Activated B cell treated with CpG ODN at 0.5 μM for 24 hours (primary cell): ENCODE measurements around the gene LRRC4C. TPM values are rescaled to one million over a fixed set of nuclear protein-coding genes. Genes with fewer than 3 reads are reported as not detected.

Experiments
- ATAC-seq: fragments of 200-7000 bp; cut with Tn5 transposase; one replicate; pipeline ENCODE4 v1.10.0; 2021; ENCODE audit warnings: low read depth, mild to moderate bottlenecking, moderate library complexity
- CTCF ChIA-PET: fragments of 350-600 bp; sonication (Branson Sonifier 250); formaldehyde crosslinking; loops from one replicate; lab custom pipeline; 2021; ENCODE audit warnings: antibody characterized with exemption; lab: Charles Lee
- POLR2A ChIA-PET: fragments of 350-600 bp; sonication (Branson Sonifier 250); formaldehyde crosslinking; loops from one replicate; lab custom pipeline; 2021; ENCODE audit warnings: antibody characterized with exemption; lab: Charles Lee
- DNase-seq: peaks from one replicate; pipeline ENCODE4 v3.0.0; 2022
- H3K27ac Mint-ChIP-seq: one replicate; pipeline ENCODE4 v1.8.0; 2020; ENCODE audit warnings: mixed read lengths
- H3K27me3 Mint-ChIP-seq: one replicate; pipeline ENCODE4 v1.8.0; 2021; ENCODE audit warnings: mixed read lengths
- H3K36me3 Mint-ChIP-seq: one replicate; pipeline ENCODE4 v1.8.0; 2021; ENCODE audit warnings: low read depth, mixed read lengths
- H3K4me1 Mint-ChIP-seq: one replicate; pipeline ENCODE4 v1.8.0; 2021; ENCODE audit warnings: mixed read lengths
- H3K4me3 Mint-ChIP-seq: one replicate; pipeline ENCODE4 v1.8.0; 2020; ENCODE audit warnings: mild to moderate bottlenecking, mixed read lengths
- H3K9me3 Mint-ChIP-seq: one replicate; pipeline ENCODE4 v1.8.0; 2020; ENCODE audit warnings: mixed read lengths
- intact Hi-C: fragments of 100-400 bp; cut with micrococcal nuclease; formaldehyde crosslinking; loops from one replicate; pipeline ENCODE4 v1.15.1; 2024
- total RNA-seq: library from RNA; stranded (reverse); gene quantifications from 2 replicates; pipeline ENCODE4 v1.2.3, GENCODE V29; 2022
- TF ChIP-seq, protein P1 (sequence below): fragments of 200-600 bp; IDR thresholded peaks from one replicate; pipeline ENCODE4 v1.8.0; 2022; ENCODE audit warnings: antibody characterized with exemption, mild to moderate bottlenecking

Gene LRRC4C
- total RNA-seq, 1 donor from 2014 or later, result not detected

DNA sequence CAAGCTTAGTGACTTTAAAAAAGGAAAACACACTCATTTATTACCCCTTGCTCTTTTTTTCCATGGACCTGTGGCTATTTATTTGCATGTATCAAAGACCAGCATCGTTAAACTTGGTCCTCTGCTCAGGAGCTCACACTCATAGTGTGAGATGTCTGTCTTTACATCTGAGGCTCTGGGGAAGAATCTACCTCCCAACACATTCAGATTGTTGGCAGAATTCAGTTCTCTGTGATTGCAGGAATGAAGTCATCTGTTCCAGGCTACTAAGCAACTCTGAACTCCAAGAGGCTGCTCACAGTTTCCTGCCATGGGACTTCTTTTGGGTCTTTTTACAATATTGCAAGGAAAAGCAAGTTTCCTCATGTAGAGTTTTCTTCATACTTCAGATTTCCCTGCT, 138.8 kb downstream of the LRRC4C start:
- Mint-ChIP-seq H3K4me3 (no peak overlapping the region), H3K27me3 (no peaks in the 10 kb centered on the region), H3K36me3 (no peaks in the 10 kb centered on the region), H3K27ac (no peak overlapping the region), H3K4me1 (no peaks in the 10 kb centered on the region), H3K9me3 (peaks cover 1% of the 10 kb centered on the region)
- intact Hi-C loops, result no loop called here
- CTCF ChIA-PET, result no interaction called here
- DNase-seq (no peak), ATAC-seq (no peak)
- TF ChIP-seq, protein P1, sequence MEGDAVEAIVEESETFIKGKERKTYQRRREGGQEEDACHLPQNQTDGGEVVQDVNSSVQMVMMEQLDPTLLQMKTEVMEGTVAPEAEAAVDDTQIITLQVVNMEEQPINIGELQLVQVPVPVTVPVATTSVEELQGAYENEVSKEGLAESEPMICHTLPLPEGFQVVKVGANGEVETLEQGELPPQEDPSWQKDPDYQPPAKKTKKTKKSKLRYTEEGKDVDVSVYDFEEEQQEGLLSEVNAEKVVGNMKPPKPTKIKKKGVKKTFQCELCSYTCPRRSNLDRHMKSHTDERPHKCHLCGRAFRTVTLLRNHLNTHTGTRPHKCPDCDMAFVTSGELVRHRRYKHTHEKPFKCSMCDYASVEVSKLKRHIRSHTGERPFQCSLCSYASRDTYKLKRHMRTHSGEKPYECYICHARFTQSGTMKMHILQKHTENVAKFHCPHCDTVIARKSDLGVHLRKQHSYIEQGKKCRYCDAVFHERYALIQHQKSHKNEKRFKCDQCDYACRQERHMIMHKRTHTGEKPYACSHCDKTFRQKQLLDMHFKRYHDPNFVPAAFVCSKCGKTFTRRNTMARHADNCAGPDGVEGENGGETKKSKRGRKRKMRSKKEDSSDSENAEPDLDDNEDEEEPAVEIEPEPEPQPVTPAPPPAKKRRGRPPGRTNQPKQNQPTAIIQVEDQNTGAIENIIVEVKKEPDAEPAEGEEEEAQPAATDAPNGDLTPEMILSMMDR, result no peak
- POLR2A ChIA-PET, result no interaction called here

DNA sequence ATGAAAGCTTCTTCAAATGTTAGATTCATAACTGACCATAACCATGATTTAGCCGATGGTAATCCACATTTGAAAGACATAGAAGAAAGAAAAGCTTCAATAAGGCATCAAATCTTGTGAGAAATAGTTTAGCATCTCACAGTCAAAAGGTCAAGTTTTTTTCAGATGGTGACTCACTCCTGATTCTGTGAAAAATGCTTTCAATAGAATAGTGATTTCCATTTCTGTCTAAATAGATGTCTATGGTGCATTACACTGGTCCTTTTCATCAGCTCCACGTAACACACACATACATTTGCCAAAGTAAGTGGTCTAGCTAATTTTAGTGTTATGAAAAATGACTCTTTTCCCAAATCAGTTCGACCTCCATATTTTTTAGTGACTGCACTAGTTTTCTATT, 139.2 kb downstream of the LRRC4C start:
- CTCF ChIA-PET, result no interaction called here
- H3K27ac Mint-ChIP-seq, result no peak overlapping the region
- TF ChIP-seq, protein P1, result no peak
- POLR2A ChIA-PET, result no interaction called here
- no peaks in the 10 kb centered on the region for H3K9me3 Mint-ChIP-seq
- DNase-seq, result no peak
- ATAC-seq, result no peak
- H3K27me3 Mint-ChIP-seq, result no peaks in the 10 kb centered on the region
- no peaks in the 10 kb centered on the region for H3K4me1 Mint-ChIP-seq
- intact Hi-C loops, result no loop called here
- no peak overlapping the region for H3K4me3 Mint-ChIP-seq
- H3K36me3 Mint-ChIP-seq, result no peaks in the 10 kb centered on the region

DNA sequence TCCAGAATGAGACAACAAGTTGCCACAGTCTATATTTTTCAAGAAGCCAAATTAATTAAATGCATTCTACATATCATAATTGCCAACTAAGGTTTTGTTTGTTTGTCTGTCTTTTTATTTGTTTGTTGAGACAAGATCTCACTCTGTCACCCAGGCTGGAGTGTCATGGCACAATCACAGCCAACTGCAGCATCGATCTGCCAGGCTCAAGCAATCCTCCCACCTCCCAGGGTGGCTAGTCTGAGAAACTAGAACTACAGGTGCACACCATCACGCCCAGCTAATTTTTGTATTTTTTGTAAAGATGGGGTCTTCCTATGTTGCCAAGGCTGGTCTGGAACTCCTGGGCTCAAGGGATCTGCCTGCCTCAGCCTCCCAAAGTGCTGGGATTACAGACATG, 140.0 kb downstream of the LRRC4C start:
- Mint-ChIP-seq H3K36me3 (no peaks in the 10 kb centered on the region), H3K4me3 (no peak overlapping the region), H3K27me3 (no peaks in the 10 kb centered on the region), H3K27ac (no peak overlapping the region), H3K4me1 (no peaks in the 10 kb centered on the region), H3K9me3 (no peaks in the 10 kb centered on the region)
- DNase-seq (no peak), ATAC-seq (no peak)
- TF ChIP-seq, protein P1, result no peak
- ChIA-PET CTCF (no interaction called here), POLR2A (no interaction called here)
- intact Hi-C loops, result no loop called here

DNA sequence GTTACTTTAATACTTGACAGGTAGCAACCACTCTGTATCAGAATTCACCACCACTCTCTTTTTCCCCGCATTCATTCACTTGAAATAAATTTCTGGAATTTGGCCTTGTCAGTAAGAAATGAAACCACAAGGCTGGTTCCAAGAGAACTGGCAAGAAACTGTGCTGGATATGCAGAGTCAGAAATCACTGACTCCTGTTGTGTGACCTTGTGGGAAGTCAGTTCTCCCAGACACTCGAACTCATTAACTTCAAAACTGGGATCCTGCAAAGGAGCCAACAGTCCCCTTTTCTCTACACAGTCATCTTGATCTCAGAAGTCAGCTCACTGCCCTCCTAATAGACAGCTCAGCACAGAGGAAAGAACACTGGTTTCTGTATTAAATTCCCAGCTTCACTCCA, 142.7 kb downstream of the LRRC4C start:
- Mint-ChIP-seq H3K4me1 (no peaks in the 10 kb centered on the region), H3K4me3 (no peak overlapping the region), H3K9me3 (no peaks in the 10 kb centered on the region), H3K27ac (no peak overlapping the region), H3K27me3 (no peaks in the 10 kb centered on the region), H3K36me3 (no peaks in the 10 kb centered on the region)
- ChIA-PET POLR2A (no interaction called here), CTCF (no interaction called here)
- ATAC-seq (no peak), DNase-seq (no peak)
- intact Hi-C loops, result no loop called here
- TF ChIP-seq, protein P1, result no peak

DNA sequence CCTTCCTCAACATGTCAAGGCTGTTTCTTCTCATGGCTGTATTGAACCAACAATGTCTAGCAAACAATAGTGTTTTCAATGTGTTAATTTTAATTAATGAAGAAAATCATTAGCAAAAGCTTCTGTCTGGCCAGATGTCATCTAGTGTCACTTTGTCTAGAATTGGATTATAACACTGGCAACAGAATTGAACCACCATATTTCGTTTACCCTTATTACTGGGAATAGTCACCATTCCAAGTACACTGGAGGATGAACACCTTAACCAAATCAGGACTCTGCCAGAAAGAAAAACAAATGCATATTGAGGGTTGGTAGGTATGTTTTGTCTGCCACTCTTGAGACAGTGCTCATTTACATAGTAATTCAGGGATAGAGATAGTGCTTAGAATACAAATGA, 146.2 kb downstream of the LRRC4C start:
- no peak for ATAC-seq
- DNase-seq, result no peak
- no peak overlapping the region for H3K27ac Mint-ChIP-seq
- TF ChIP-seq, protein P1, result no peak
- no peaks in the 10 kb centered on the region for H3K36me3 Mint-ChIP-seq
- ChIA-PET CTCF (no interaction called here), POLR2A (no interaction called here)
- no peak overlapping the region for H3K4me3 Mint-ChIP-seq
- no peaks in the 10 kb centered on the region for H3K27me3 Mint-ChIP-seq
- no peaks in the 10 kb centered on the region for H3K9me3 Mint-ChIP-seq
- peaks cover 15% of the 10 kb centered on the region for H3K4me1 Mint-ChIP-seq
- intact Hi-C loops, result no loop called here
